Hepatocyte (in vitro differentiated cells): ENCODE data around the gene NAMPT. TPM values are rescaled to one million over a fixed set of nuclear protein-coding genes. Genes with fewer than 3 reads are reported as not detected.
"Not testable (repeated sequence)": the region's sequence is repeated elsewhere in the genome, so short reads cannot be mapped to it uniquely, and the experiment has no call there.

Experiments
- DNase-seq: peaks from one replicate; pipeline ENCODE4 v3.0.0-alpha.2; 2016; ENCODE audit warnings: low spot score
- H2AFZ ChIP-seq: fragments of 200-600 bp; sonication (generic); 2 replicates; pipeline ENCODE4 v1.6.0; 2016; ENCODE audit warnings: antibody characterized with exemption, mild to moderate bottlenecking
- H3K27ac ChIP-seq: fragments of 200-600 bp; sonication (generic); 2 replicates; pipeline ENCODE4 v1.5.1; 2016; ENCODE audit warnings: mild to moderate bottlenecking
- H3K27me3 ChIP-seq: fragments of 200-600 bp; sonication (generic); 2 replicates; pipeline ENCODE4 v1.6.1; 2016
- H3K36me3 ChIP-seq: fragments of 200-600 bp; sonication (generic); replicated peaks from 2 replicates; pipeline ENCODE4 v1.5.1; 2016; ENCODE audit warnings: low read depth; ENCODE audit not compliant: insufficient read depth
- H3K4me1 ChIP-seq: fragments of 200-600 bp; sonication (generic); 2 replicates; pipeline ENCODE4 v1.5.1; 2016; ENCODE audit warnings: mild to moderate bottlenecking, moderate library complexity; ENCODE audit not compliant: insufficient read depth
- H3K4me2 ChIP-seq: fragments of 200-600 bp; sonication (generic); 2 replicates; pipeline ENCODE4 v1.6.0; 2016
- H3K4me3 ChIP-seq: fragments of 200-600 bp; sonication (generic); 2 replicates; pipeline ENCODE4 v1.5.1; 2016; ENCODE audit warnings: mild to moderate bottlenecking
- H3K79me2 ChIP-seq: fragments of 200-600 bp; sonication (generic); 2 replicates; pipeline ENCODE4 v1.6.0; 2017; ENCODE audit warnings: mild to moderate bottlenecking
- H3K9me2 ChIP-seq: fragments of 200-600 bp; sonication (generic); replicated peaks from 2 replicates; pipeline ENCODE4 v1.6.0; 2017; ENCODE audit warnings: mild to moderate bottlenecking; ENCODE audit not compliant: insufficient read depth
- H3K9me3 ChIP-seq: fragments of 200-600 bp; sonication (generic); 2 replicates; pipeline ENCODE4 v1.5.1; 2016; ENCODE audit warnings: low read depth, mild to moderate bottlenecking
- H4K20me1 ChIP-seq: fragments of 200-600 bp; sonication (generic); 2 replicates; pipeline ENCODE4 v1.6.0; 2016; ENCODE audit warnings: mild to moderate bottlenecking; ENCODE audit not compliant: insufficient read depth, poor library complexity, severe bottlenecking
- CTCF ChIP-seq: fragments of 200-600 bp; sonication (generic); IDR thresholded peaks from 2 replicates; pipeline ENCODE4 v1.5.1; 2016; ENCODE audit warnings: antibody characterized with exemption, mild to moderate bottlenecking; ENCODE audit not compliant: poor library complexity
- EZH2 ChIP-seq: fragments of 200-600 bp; sonication (generic); IDR thresholded peaks from 2 replicates; pipeline ENCODE4 v1.6.1; 2016; ENCODE audit warnings: antibody characterized with exemption, mild to moderate bottlenecking, borderline replicate concordance
- EZH2phosphoT487 ChIP-seq: fragments of 200-600 bp; sonication (generic); IDR thresholded peaks from one replicate; pipeline ENCODE4 v1.6.1; 2018; ENCODE audit warnings: antibody characterized with exemption, mild to moderate bottlenecking, low read depth, moderate library complexity; ENCODE audit not compliant: unreplicated experiment, severe bottlenecking
- WGBS: methylation state at CpG from one replicate; pipeline ENCODE4 v1.1.6; 2016; ENCODE audit warnings: low lambda C conversion rate; ENCODE audit errors: missing lambda C conversion rate; 5-methylcytosine and 5-hydroxymethylcytosine counted together
- polyA plus RNA-seq: library from polyadenylated mRNA; unstranded; fragments of >200 nt; fragmentation: Nextera tagmentation; extraction: Ambion mirVana; gene quantifications from 2 replicates; pipeline ENCODE4 v1.2.1, GENCODE V29; 2016
- total RNA-seq: library from RNA; depleted of rRNA; stranded (reverse); fragments of >200 nt; gene quantifications from 2 replicates; pipeline ENCODE4 v1.2.3, GENCODE V29; 2014

NAMPT gene
- total and polyA plus RNA-seq, 2 experiments from 2014 or later = 71.8 to 299 TPM

- no peaks in the 10 kb centered on the region for H3K27me3 ChIP-seq
- H3K79me2 ChIP-seq = no peaks in the 10 kb centered on the region
- H3K9me2 ChIP-seq = no peaks in the 10 kb centered on the region
- 74% methylated on average over 8 of the region's 8 CpGs for WGBS
- no peaks in the 10 kb centered on the region for H4K20me1 ChIP-seq
- no peak overlapping the region for H3K4me2 ChIP-seq
- no peaks in the 10 kb centered on the region for H3K4me1 ChIP-seq
- DNase-seq = no peak
- no peaks in the 10 kb centered on the region for H3K36me3 ChIP-seq
- no peak for TF ChIP-seq EZH2phosphoT487
- no peak overlapping the region for H2AFZ ChIP-seq
- H3K27ac ChIP-seq = peak overlapping the region; percentile 80
- no peak overlapping the region for H3K4me3 ChIP-seq
- H3K9me3 ChIP-seq = no peaks in the 10 kb centered on the region
These were observed 68.8 kb downstream of the NAMPT start for GRCh38 chr7:106215868-106216516.

- not testable (repeated sequence) for H3K9me2 ChIP-seq, H3K4me3 ChIP-seq, H3K79me2 ChIP-seq, H3K27ac ChIP-seq, H3K27me3 ChIP-seq, H2AFZ ChIP-seq, H3K4me1 ChIP-seq, H3K9me3 ChIP-seq, H3K4me2 ChIP-seq, DNase-seq, H4K20me1 ChIP-seq, H3K36me3 ChIP-seq
- 84% methylated on average over 7 of the region's 7 CpGs for WGBS
These were observed 75.8 kb downstream of the NAMPT start for GRCh38 chr7:106208944-106209343.

- no peak overlapping the region for H3K4me2 ChIP-seq
- H3K9me2 ChIP-seq = no peaks in the 10 kb centered on the region
- no peaks in the 10 kb centered on the region for H4K20me1 ChIP-seq
- DNase-seq = no peak
- H2AFZ ChIP-seq = no peak overlapping the region
- no peaks in the 10 kb centered on the region for H3K79me2 ChIP-seq
- no peak for TF ChIP-seq EZH2phosphoT487
- TF ChIP-seq EZH2 = no peak
- no peak for TF ChIP-seq CTCF
- H3K4me3 ChIP-seq = no peak overlapping the region
- no peaks in the 10 kb centered on the region for H3K36me3 ChIP-seq
- H3K27ac ChIP-seq = no peak overlapping the region
- no peaks in the 10 kb centered on the region for H3K9me3 ChIP-seq
- 87% methylated on average over 7 of the region's 7 CpGs for WGBS
- no peaks in the 10 kb centered on the region for H3K27me3 ChIP-seq
- no peaks in the 10 kb centered on the region for H3K4me1 ChIP-seq
These were observed 77.8 kb downstream of the NAMPT start for GRCh38 chr7:106206826-106207541.

- no peaks in the 10 kb centered on the region for H3K79me2 ChIP-seq
- H3K36me3 ChIP-seq = no peaks in the 10 kb centered on the region
- peaks cover 4% of the 10 kb centered on the region for H3K4me1 ChIP-seq
- no peaks in the 10 kb centered on the region for H3K9me3 ChIP-seq
- no peak overlapping the region for H3K27ac ChIP-seq
- H3K9me2 ChIP-seq = no peaks in the 10 kb centered on the region
- WGBS = 81% methylated on average over 3 of the region's 3 CpGs
- TF ChIP-seq EZH2phosphoT487 = no peak
- no peak for TF ChIP-seq CTCF
- TF ChIP-seq EZH2 = no peak
- peak overlapping the region; percentile 16 for H2AFZ ChIP-seq
- H3K4me3 ChIP-seq = no peak overlapping the region
- H3K4me2 ChIP-seq = no peak overlapping the region
- no peaks in the 10 kb centered on the region for H3K27me3 ChIP-seq
- DNase-seq = no peak
- H4K20me1 ChIP-seq = no peaks in the 10 kb centered on the region
These were observed 79.1 kb downstream of the NAMPT start for GRCh38 chr7:106205621-106206222.
